Thyroid gland (tissue), 4 donors: ENCODE data around the gene MVP. TPM values are rescaled to one million over a fixed set of nuclear protein-coding genes. Genes with fewer than 3 reads are reported as not detected.

ENCODE experiments used
- DNase-seq, 2 donors: peaks; one replicate each; pipeline ENCODE4 v3.0.0-alpha.2; 2019
- H3K27ac ChIP-seq, 3 donors: fragments of 200-600 bp; sonication (generic); 1 replicate in 2 of 3; 2 replicates in 1 of 3; pipeline ENCODE4 v1.5.1; 2016 to 2019; ENCODE audit warnings: mild to moderate bottlenecking in 1 of 3, moderate library complexity in 1 of 3
- H3K27me3 ChIP-seq: fragments of 200-600 bp; sonication (generic); one replicate; pipeline ENCODE4 v1.5.1; 2019
- H3K36me3 ChIP-seq, 2 donors: fragments of 200-600 bp; sonication (generic); one replicate each; pipeline ENCODE4 v1.5.1; 2016 to 2019
- H3K4me1 ChIP-seq, 2 donors: fragments of 200-600 bp; sonication (generic); one replicate each; pipeline ENCODE4 v1.5.1; 2017 to 2019
- H3K4me3 ChIP-seq, 3 donors: fragments of 200-600 bp; sonication (generic); replicated peaks in 1 of 3; 1 replicate in 2 of 3; 2 replicates in 1 of 3; pipeline ENCODE4 v1.5.1; 2016; ENCODE audit warnings: mild to moderate bottlenecking in 1 of 3
- H3K9me3 ChIP-seq: fragments of 200-600 bp; sonication (generic); one replicate; pipeline ENCODE4 v1.5.1; 2017
- POLR2A ChIP-seq, 2 donors: fragments of 450-650 bp; IDR thresholded peaks; one replicate each; pipeline ENCODE4 v1.6.1; 2017; ENCODE audit warnings: antibody characterized with exemption in 2 of 2, mild to moderate bottlenecking in 2 of 2, moderate library complexity in 1 of 2
- WGBS, 2 donors: methylation state at CpG; one replicate each; pipeline ENCODE4 v1.1.5; 2017; 5-methylcytosine and 5-hydroxymethylcytosine counted together
- intact Hi-C: fragments of 100-400 bp; cut with DNase I; formaldehyde crosslinking; loops from one replicate; pipeline ENCODE4 v1.15.1; 2023
- total RNA-seq, 4 donors: library from RNA; depleted of rRNA; stranded (reverse); fragments of >200 nt; gene quantifications; one replicate each; pipeline ENCODE4 v1.2.3, GENCODE V29; 2016
- TF ChIP-seq, protein P1 (sequence below), 6 experiments: fragments of 200-600 bp in 3 of 6; fragments of 450-650 bp in 3 of 6; sonication (generic) in 3 of 6; IDR thresholded peaks; one replicate each; pipeline ENCODE4 v1.5.1; 2016 to 2019; ENCODE audit warnings: antibody characterized with exemption in 6 of 6, mild to moderate bottlenecking in 2 of 6, inconsistent platforms in 1 of 6, moderate library complexity in 1 of 6

The MVP gene
- total RNA-seq, 4 donors from 2014 or later: 70.1 to 127 (median 90.6) TPM

DNA sequence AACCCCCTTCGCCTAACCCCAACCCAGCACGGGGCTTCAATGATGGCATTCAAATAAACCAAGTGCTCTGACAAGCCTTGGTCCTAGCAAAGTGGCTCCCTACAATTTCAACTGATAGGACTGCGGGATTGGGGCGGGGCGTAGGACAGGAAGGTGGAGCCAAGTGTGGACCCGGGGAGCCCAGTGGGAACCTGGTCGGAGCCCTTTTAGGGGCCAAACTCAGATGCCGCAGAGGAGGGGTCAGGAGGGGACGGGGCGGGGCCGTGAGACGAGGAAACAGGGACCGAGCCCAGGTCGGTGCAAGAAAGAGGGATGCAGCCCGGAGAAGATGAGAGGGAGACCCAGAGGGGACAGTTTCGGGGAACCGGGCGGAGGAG lies 55.9 kb downstream of the MVP start:
- H3K27me3 ChIP-seq: peaks cover 14% of the 10 kb centered on the region

DNA sequence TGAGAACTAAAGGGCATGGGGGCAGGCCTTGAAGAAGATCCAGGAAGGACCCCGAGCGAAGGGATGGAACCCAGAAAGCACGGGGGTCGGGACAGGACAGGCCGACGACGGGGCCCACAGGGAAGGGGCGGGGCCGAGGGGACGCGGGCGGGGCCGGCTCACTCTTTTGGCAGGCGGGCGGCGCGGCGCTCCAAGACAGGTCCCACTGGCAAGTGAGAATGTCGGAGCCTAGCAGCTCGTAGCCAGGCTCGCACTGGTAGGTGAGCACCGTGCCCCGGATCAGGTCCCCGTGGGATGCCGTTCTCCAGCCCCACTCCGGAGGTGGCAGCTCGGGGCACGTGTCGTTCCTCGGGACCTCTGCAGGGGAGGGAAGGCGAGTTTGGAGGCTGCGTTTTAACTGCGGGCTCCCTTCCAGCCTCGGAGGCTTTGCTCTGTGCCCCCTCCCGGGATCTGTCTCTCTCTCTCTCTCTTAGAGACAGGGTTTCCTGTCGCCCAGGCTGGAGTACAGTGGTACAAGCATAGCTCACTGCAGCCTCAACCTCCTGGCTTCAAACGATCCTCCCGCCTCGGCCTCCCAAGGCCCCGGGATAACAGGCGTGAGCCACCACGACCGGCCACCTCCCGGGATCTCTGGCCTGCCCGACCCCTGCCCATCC lies 56.5 kb downstream of the MVP start:
- Histone ChIP-seq H3K4me1 (peaks cover 0 to 7% of the 10 kb centered on the region in 2 donors), H3K9me3 (no peaks in the 10 kb centered on the region), H3K4me3 (no peak overlapping the region), H3K27me3 (peaks cover 14% of the 10 kb centered on the region), H3K27ac (no peak overlapping the region), H3K36me3 (no peaks in the 10 kb centered on the region)
- intact Hi-C loops: no loop called here
- DNase-seq: no peak
- TF ChIP-seq, protein P1, sequence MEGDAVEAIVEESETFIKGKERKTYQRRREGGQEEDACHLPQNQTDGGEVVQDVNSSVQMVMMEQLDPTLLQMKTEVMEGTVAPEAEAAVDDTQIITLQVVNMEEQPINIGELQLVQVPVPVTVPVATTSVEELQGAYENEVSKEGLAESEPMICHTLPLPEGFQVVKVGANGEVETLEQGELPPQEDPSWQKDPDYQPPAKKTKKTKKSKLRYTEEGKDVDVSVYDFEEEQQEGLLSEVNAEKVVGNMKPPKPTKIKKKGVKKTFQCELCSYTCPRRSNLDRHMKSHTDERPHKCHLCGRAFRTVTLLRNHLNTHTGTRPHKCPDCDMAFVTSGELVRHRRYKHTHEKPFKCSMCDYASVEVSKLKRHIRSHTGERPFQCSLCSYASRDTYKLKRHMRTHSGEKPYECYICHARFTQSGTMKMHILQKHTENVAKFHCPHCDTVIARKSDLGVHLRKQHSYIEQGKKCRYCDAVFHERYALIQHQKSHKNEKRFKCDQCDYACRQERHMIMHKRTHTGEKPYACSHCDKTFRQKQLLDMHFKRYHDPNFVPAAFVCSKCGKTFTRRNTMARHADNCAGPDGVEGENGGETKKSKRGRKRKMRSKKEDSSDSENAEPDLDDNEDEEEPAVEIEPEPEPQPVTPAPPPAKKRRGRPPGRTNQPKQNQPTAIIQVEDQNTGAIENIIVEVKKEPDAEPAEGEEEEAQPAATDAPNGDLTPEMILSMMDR (IDR thresholded peaks at IDR 0.05): no peak
- no peak for TF ChIP-seq POLR2A (IDR thresholded peaks at IDR 0.05)
- 3 to 7% methylated on average over 22 to 29 of the region's 45 CpGs for WGBS, 2 donors

More for the DNA sequence above, 55.9 kb downstream of the MVP start:
- Histone ChIP-seq H3K27ac (no peak overlapping the region), H3K9me3 (no peaks in the 10 kb centered on the region), H3K36me3 (no peaks in the 10 kb centered on the region), H3K4me3 (no peak overlapping the region), H3K4me1 (peaks cover 0 to 7% of the 10 kb centered on the region in 2 donors)
- intact Hi-C loops: no loop called here
- TF ChIP-seq, protein P1 (IDR thresholded peaks at IDR 0.05): no peak
- TF ChIP-seq POLR2A (IDR thresholded peaks at IDR 0.05): no peak
- WGBS, 2 donors: 14 to 17% methylated on average over 18 of the region's 18 CpGs
- no peak for DNase-seq

DNA sequence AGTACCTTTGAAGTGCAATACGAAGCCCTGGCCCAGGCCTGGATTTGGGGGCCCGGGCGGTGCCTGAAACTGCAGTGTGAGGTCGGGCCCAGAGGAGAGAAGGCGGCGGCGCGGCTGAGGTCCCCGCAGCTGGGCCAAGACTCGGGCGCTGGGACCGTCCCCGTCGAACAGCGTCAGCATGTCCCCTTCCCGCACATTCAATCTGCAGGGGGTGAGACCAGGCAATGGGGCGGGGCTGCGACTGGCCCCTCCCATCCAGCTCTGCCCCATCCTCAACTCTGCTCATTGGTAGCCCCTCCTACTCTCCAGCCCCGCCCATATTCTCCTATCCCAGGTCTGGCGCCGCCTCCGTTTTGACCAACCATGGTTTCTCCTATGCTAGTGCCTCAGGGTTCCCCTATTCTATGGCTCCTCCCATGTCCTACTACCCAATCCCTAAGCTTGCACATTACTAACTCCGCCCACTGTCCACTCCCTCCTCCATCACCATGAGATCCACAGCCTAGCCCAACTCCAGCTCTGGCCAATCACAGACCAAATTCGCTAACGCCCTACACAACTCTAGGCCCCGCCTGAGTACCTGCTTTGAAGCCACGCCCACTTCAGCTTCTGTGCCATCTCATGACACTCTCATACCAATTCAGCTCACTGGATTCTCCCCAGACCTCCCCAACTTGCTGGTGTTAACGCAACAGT lies 57.2 kb downstream of the MVP start:
- Histone ChIP-seq H3K9me3 (no peaks in the 10 kb centered on the region), H3K4me3 (no peak overlapping the region), H3K4me1 (peaks cover 0 to 7% of the 10 kb centered on the region in 2 donors), H3K27me3 (peaks cover 14% of the 10 kb centered on the region), H3K27ac (no peak overlapping the region), H3K36me3 (no peaks in the 10 kb centered on the region)
- TF ChIP-seq, protein P1 (IDR thresholded peaks at IDR 0.05): no peak
- 11 to 12% methylated on average over 13 to 19 of the region's 28 CpGs for WGBS, 2 donors
- DNase-seq: peak in 1 of 2 donors; percentile 12
- intact Hi-C loops: no loop called here

DNA sequence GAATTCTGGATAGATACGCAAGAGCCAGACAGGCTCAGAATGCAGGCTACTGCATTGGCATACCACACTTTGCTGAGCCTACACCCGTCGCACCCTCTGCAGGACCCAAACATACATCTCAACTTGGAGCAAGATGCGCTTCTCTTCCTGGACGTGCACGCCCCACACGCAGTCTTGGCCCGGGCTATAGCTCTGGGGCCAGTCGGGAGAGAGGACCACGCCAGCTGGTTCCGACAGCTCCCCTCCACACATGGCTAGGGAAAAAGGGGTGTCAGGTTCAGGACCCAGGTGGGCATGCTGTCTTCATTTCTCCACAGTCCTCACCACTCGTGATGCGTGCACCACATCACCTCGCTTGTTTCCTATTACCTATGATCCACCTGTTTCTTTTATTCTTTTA lies 57.9 kb downstream of the MVP start:
- 89 to 93% methylated on average over 14 of the region's 14 CpGs for WGBS, 2 donors
- Histone ChIP-seq H3K36me3 (no peaks in the 10 kb centered on the region), H3K4me1 (peaks cover 0 to 7% of the 10 kb centered on the region in 2 donors), H3K9me3 (no peaks in the 10 kb centered on the region), H3K4me3 (no peak overlapping the region), H3K27me3 (peaks cover 14% of the 10 kb centered on the region), H3K27ac (no peak overlapping the region)
- TF ChIP-seq, protein P1 (IDR thresholded peaks at IDR 0.05): no peak
- TF ChIP-seq POLR2A (IDR thresholded peaks at IDR 0.05): no peak
- DNase-seq: no peak
- intact Hi-C loops: no loop called here

DNA sequence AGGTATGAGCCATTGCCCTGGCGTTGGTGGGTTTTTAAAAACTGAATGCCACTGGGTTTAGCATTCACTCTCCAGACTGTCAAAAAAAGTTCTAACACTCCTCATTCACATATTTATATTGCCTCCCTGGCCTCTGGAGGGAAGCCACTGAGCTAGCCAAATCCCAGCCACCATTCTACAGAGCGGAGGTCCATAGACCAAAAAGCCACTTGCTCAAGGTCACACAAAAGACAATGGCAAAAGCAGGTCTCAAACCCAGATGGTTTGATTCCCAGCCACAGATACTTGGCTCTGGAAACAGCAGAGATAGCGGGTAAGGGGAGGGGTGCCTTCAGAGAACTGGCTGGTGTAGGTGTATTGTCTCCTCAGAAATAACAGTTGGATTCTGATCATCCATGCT lies 60.8 kb downstream of the MVP start:
- TF ChIP-seq, protein P1 (IDR thresholded peaks at IDR 0.05): no peak
- no peak for TF ChIP-seq POLR2A (IDR thresholded peaks at IDR 0.05)
- H3K4me1 ChIP-seq: peaks cover 0 to 7% of the 10 kb centered on the region in 2 donors
- no peaks in the 10 kb centered on the region for H3K36me3 ChIP-seq
- H3K4me3 ChIP-seq: no peak overlapping the region
- DNase-seq: no peak
- intact Hi-C loops: no loop called here
- H3K27ac ChIP-seq: no peak overlapping the region
- 80 to 91% methylated on average over 3 of the region's 3 CpGs for WGBS, 2 donors
- H3K27me3 ChIP-seq: peaks cover 14% of the 10 kb centered on the region
- H3K9me3 ChIP-seq: no peaks in the 10 kb centered on the region
